Measurements from ENCODE around the gene PDZD2. TPM values are rescaled to one million over a fixed set of nuclear protein-coding genes. Genes with fewer than 3 reads are reported as not detected.

PDZD2 gene
- total RNA-seq, 2 donors from 2014 or later: 6.6 to 14.6 TPM

- no peak overlapping the region for H3K4me3 ChIP-seq (ENCODE audit: low read length)
- Mint-ChIP-seq H3K36me3 (ENCODE audit: low read depth) (peaks cover 66% of the 10 kb centered on the region), H3K27ac (no peak overlapping the region), H3K27me3 (ENCODE audit: insufficient read depth) (no peaks in the 10 kb centered on the region), H3K4me3 (no peak overlapping the region), H3K4me1 (no peaks in the 10 kb centered on the region), H3K9me3 (no peaks in the 10 kb centered on the region)
- H3K27me3 ChIP-seq (ENCODE audit: control insufficient read depth, insufficient read depth, low read length, poor library complexity, severe bottlenecking): no peaks in the 10 kb centered on the region
- peak overlapping the region; percentile 60 for H3K27ac ChIP-seq (ENCODE audit: low read depth, low read length)
- H3K9me3 ChIP-seq (ENCODE audit: control insufficient read depth, low read length): no peaks in the 10 kb centered on the region
- no peaks in the 10 kb centered on the region for H3K4me1 ChIP-seq (ENCODE audit: control insufficient read depth, insufficient read depth, low read length)
- no peak for DNase-seq
- no peak overlapping the region for H3K9ac ChIP-seq (ENCODE audit: extremely low read depth, low read length, poor library complexity, severe bottlenecking)
- peaks cover 72% of the 10 kb centered on the region for H3K36me3 ChIP-seq (ENCODE audit: control insufficient read depth, insufficient read depth, low read length)
- TF ChIP-seq CTCF (conservative IDR thresholded peaks at IDR 0.05): no peak
- WGBS, 2 experiments (ENCODE audit: insufficient coverage in 1 of 2, insufficient read length in 1 of 2): 97 to 98% methylated on average over 5 to 8 of the region's 8 CpGs
Observed at GRCh38 chr5:32100691-32101302, 461.9 kb downstream of the PDZD2 start.

GRCh38 chr5:32102254-32102986, 463.5 kb downstream of the PDZD2 start:
- Histone ChIP-seq H3K27ac (ENCODE audit: low read depth, low read length) (no peak overlapping the region), H3K9ac (ENCODE audit: extremely low read depth, low read length, poor library complexity, severe bottlenecking) (no peak overlapping the region), H3K36me3 (ENCODE audit: control insufficient read depth, insufficient read depth, low read length) (peaks cover 83% of the 10 kb centered on the region), H3K4me3 (ENCODE audit: low read length) (no peak overlapping the region), H3K9me3 (ENCODE audit: control insufficient read depth, low read length) (peaks cover 15% of the 10 kb centered on the region), H3K4me1 (ENCODE audit: control insufficient read depth, insufficient read depth, low read length) (no peaks in the 10 kb centered on the region), H3K27me3 (ENCODE audit: control insufficient read depth, insufficient read depth, low read length, poor library complexity, severe bottlenecking) (no peaks in the 10 kb centered on the region)
- no peak for TF ChIP-seq CTCF (conservative IDR thresholded peaks at IDR 0.05)
- 95 to 96% methylated on average over 10 to 12 of the region's 12 CpGs for WGBS, 2 experiments (ENCODE audit: insufficient coverage in 1 of 2, insufficient read length in 1 of 2)
- H3K9me3 Mint-ChIP-seq: peaks cover 11% of the 10 kb centered on the region
- H3K4me1 Mint-ChIP-seq: no peaks in the 10 kb centered on the region
- no peaks in the 10 kb centered on the region for H3K27me3 Mint-ChIP-seq (ENCODE audit: insufficient read depth)
- H3K4me3 Mint-ChIP-seq: no peak overlapping the region
- no peak for DNase-seq
- peaks cover 72% of the 10 kb centered on the region for H3K36me3 Mint-ChIP-seq (ENCODE audit: low read depth)
- H3K27ac Mint-ChIP-seq: no peak overlapping the region

GRCh38 chr5:32103521-32103920, 464.6 kb downstream of the PDZD2 start:
- H3K4me3 ChIP-seq (ENCODE audit: low read length): no peak overlapping the region
- H3K36me3 ChIP-seq (ENCODE audit: control insufficient read depth, insufficient read depth, low read length): peaks cover 90% of the 10 kb centered on the region
- no peak overlapping the region for H3K27ac ChIP-seq (ENCODE audit: low read depth, low read length)
- H3K27me3 ChIP-seq (ENCODE audit: control insufficient read depth, insufficient read depth, low read length, poor library complexity, severe bottlenecking): no peaks in the 10 kb centered on the region
- H3K9ac ChIP-seq (ENCODE audit: extremely low read depth, low read length, poor library complexity, severe bottlenecking): no peak overlapping the region
- no peaks in the 10 kb centered on the region for H3K4me1 ChIP-seq (ENCODE audit: control insufficient read depth, insufficient read depth, low read length)
- H3K9me3 Mint-ChIP-seq: peaks cover 11% of the 10 kb centered on the region
- WGBS, 2 experiments (ENCODE audit: insufficient coverage in 1 of 2, insufficient read length in 1 of 2): 93 to 97% methylated on average over 12 of the region's 12 CpGs
- no peak overlapping the region for H3K27ac Mint-ChIP-seq
- no peak for TF ChIP-seq CTCF (conservative IDR thresholded peaks at IDR 0.05)
- H3K4me3 Mint-ChIP-seq: no peak overlapping the region
- H3K9me3 ChIP-seq (ENCODE audit: control insufficient read depth, low read length): peaks cover 16% of the 10 kb centered on the region
- H3K4me1 Mint-ChIP-seq: no peaks in the 10 kb centered on the region
- DNase-seq: no peak
- peaks cover 78% of the 10 kb centered on the region for H3K36me3 Mint-ChIP-seq (ENCODE audit: low read depth)
- H3K27me3 Mint-ChIP-seq (ENCODE audit: insufficient read depth): no peaks in the 10 kb centered on the region
